Osteocyte (in vitro differentiated cells): ENCODE measurements around the gene ELAVL4. TPM values are rescaled to one million over a fixed set of nuclear protein-coding genes. Genes with fewer than 3 reads are reported as not detected.

Experiments
- DNase-seq: peaks from one replicate; pipeline ENCODE4 v3.0.0; 2021; ENCODE audit warnings: mixed read lengths; ENCODE audit not compliant: unreplicated experiment; ENCODE audit errors: extremely low spot score
- H3K27ac Mint-ChIP-seq: one replicate; pipeline ENCODE4 v1.8.0; 2021; ENCODE audit warnings: mild to moderate bottlenecking, mixed read lengths; ENCODE audit not compliant: unreplicated experiment
- H3K27me3 Mint-ChIP-seq: one replicate; pipeline ENCODE4 v1.8.0; 2021; ENCODE audit warnings: mixed read lengths; ENCODE audit not compliant: unreplicated experiment
- H3K36me3 Mint-ChIP-seq: one replicate; pipeline ENCODE4 v1.8.0; 2021; ENCODE audit warnings: mixed read lengths; ENCODE audit not compliant: unreplicated experiment
- H3K4me1 Mint-ChIP-seq: one replicate; pipeline ENCODE4 v1.8.0; 2021; ENCODE audit warnings: mixed read lengths; ENCODE audit not compliant: unreplicated experiment
- H3K4me3 Mint-ChIP-seq: one replicate; pipeline ENCODE4 v1.8.0; 2021; ENCODE audit warnings: mild to moderate bottlenecking, moderate library complexity, mixed read lengths; ENCODE audit not compliant: unreplicated experiment
- H3K9me3 Mint-ChIP-seq: one replicate; pipeline ENCODE4 v1.8.0; 2021; ENCODE audit warnings: mixed read lengths; ENCODE audit not compliant: unreplicated experiment
- total RNA-seq: library from RNA; stranded (reverse); gene quantifications from 2 replicates; pipeline ENCODE4 v1.2.1, GENCODE V29; 2021
- TF ChIP-seq, protein P1 (sequence below): fragments of 200-600 bp; sonication (generic); IDR thresholded peaks from 2 replicates; pipeline ENCODE4 v1.5.0; 2021; ENCODE audit warnings: antibody characterized with exemption, mild to moderate bottlenecking, moderate library complexity

Gene ELAVL4
- total RNA-seq, 1 donor from 2014 or later = not detected

- Mint-ChIP-seq H3K4me1 (no peaks in the 10 kb centered on the region), H3K27ac (no peak overlapping the region), H3K36me3 (no peaks in the 10 kb centered on the region), H3K4me3 (no peak overlapping the region), H3K27me3 (no peaks in the 10 kb centered on the region), H3K9me3 (no peaks in the 10 kb centered on the region)
- DNase-seq = no peak
- TF ChIP-seq, protein P1, sequence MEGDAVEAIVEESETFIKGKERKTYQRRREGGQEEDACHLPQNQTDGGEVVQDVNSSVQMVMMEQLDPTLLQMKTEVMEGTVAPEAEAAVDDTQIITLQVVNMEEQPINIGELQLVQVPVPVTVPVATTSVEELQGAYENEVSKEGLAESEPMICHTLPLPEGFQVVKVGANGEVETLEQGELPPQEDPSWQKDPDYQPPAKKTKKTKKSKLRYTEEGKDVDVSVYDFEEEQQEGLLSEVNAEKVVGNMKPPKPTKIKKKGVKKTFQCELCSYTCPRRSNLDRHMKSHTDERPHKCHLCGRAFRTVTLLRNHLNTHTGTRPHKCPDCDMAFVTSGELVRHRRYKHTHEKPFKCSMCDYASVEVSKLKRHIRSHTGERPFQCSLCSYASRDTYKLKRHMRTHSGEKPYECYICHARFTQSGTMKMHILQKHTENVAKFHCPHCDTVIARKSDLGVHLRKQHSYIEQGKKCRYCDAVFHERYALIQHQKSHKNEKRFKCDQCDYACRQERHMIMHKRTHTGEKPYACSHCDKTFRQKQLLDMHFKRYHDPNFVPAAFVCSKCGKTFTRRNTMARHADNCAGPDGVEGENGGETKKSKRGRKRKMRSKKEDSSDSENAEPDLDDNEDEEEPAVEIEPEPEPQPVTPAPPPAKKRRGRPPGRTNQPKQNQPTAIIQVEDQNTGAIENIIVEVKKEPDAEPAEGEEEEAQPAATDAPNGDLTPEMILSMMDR = no peak
Measured at GRCh38 chr1:50111503-50111902, 2.8 kb downstream of the ELAVL4 start.

DNA sequence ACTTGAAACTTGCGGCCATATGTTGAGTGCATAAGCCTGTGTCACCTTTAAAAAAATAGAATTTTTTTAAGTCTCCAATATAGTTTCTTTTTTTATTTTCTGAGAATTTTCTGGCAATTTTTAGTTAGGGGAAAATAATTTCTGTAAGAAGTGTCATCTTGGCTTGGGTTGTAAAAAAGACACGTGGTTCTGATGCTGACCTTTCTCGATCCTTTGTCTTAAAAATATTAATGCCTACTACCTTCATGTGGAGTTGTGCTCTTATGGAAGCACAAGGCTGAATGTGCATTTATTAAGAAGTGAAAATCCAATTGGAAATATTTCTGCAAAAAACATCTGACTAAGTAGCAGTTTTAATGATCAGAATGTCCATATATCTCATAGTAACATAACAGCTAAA, 3.5 kb downstream of the ELAVL4 start:
- Mint-ChIP-seq H3K36me3 (no peaks in the 10 kb centered on the region), H3K27me3 (no peaks in the 10 kb centered on the region), H3K9me3 (no peaks in the 10 kb centered on the region), H3K4me3 (no peak overlapping the region), H3K4me1 (no peaks in the 10 kb centered on the region), H3K27ac (no peak overlapping the region)
- DNase-seq = no peak
- TF ChIP-seq, protein P1 = no peak

DNA sequence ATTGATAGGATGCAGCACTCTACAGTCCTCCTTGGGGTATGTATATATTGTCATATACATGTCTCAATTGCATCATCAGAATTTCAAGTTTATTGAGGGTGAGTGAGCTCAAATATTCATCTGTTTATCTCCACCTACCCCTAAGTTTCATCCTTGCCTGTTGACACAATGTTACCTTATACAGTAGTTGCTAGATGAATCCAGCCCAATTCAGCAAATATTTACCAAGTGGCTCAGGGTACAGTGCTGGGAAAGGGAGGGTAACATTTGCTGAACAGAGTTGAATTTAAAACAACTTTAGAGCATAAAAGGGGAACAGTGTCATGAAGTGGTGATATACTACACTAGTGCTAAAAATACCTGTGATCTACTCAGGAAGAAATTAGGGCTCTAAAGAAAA, 14.4 kb downstream of the ELAVL4 start:
- H3K9me3 Mint-ChIP-seq = no peaks in the 10 kb centered on the region
- TF ChIP-seq, protein P1 = no peak
- H3K27me3 Mint-ChIP-seq = peaks cover 2% of the 10 kb centered on the region
- H3K36me3 Mint-ChIP-seq = no peaks in the 10 kb centered on the region
- H3K27ac Mint-ChIP-seq = no peak overlapping the region
- H3K4me1 Mint-ChIP-seq = no peaks in the 10 kb centered on the region
- no peak overlapping the region for H3K4me3 Mint-ChIP-seq
- no peak for DNase-seq

DNA sequence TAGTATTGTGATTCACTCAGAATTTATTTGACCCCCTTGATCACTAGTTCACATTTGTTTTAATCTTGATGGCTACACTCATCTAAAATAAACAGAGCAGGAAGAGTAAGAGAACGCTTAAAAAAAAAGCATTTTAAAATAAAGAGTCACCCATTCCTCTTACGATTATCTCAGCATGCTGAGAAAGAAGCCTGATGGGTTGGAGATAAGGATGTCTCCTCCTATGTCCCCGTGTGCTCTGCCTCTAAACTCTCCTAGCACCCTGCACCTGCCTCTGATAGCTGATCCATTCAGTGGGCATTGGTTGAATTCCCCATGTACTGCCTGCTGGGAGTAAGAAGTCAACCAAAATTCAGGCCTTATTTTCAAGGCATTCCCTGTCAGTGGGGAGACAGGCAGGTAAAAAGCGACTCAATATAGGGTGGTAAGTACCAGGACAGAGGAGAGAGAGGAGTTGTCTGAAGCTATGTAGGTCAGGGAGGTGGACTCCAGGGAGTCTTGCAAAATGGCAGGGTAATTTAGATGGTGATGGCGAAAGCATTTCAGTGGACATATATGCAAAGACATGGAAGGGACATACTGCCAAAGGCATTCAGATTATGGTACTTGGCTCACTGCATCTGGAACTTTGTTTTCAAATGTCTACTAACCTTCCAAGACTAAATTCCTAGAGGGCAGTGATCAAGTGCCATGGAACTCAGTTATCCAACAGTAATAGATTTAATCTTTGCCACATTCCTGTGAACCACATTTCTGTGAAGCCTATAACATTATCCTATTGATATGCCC, 18.4 kb downstream of the ELAVL4 start:
- DNase-seq = no peak
- H3K9me3 Mint-ChIP-seq = no peaks in the 10 kb centered on the region
- no peaks in the 10 kb centered on the region for H3K36me3 Mint-ChIP-seq
- TF ChIP-seq, protein P1 = no peak
- no peaks in the 10 kb centered on the region for H3K4me1 Mint-ChIP-seq
- no peak overlapping the region for H3K4me3 Mint-ChIP-seq
- H3K27ac Mint-ChIP-seq = no peak overlapping the region
- H3K27me3 Mint-ChIP-seq = no peaks in the 10 kb centered on the region

DNA sequence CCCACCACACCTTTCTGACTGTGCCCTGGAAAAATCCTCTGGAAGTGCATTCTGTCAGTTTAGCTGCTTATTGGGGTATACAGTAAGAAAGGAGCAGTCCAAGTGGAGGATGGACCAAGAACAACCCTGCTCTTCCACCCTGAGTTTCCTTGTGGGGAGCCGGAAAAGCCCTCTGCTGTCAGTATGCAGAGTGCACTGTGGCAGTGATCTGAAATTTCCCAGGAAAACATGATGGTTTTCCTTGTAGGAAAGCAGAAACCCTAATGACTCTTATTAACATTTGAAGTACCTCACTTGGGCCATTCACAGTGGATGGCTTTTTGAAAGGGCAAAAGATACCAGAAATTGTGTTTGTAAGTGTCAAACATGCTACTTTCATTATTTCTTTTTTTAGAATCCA, 20.5 kb downstream of the ELAVL4 start:
- TF ChIP-seq, protein P1 = no peak
- Mint-ChIP-seq H3K36me3 (no peaks in the 10 kb centered on the region), H3K9me3 (no peaks in the 10 kb centered on the region), H3K4me1 (no peaks in the 10 kb centered on the region), H3K27ac (no peak overlapping the region), H3K27me3 (no peaks in the 10 kb centered on the region), H3K4me3 (no peak overlapping the region)
- DNase-seq = no peak
